OCI-LY7 (cell line): ENCODE results near the gene NOL12. TPM values are rescaled to one million over a fixed set of nuclear protein-coding genes. Genes with fewer than 3 reads are reported as not detected.
"Not testable (repeated sequence)": the region's sequence is repeated elsewhere in the genome, so short reads cannot be mapped to it uniquely, and the experiment has no call there.

ENCODE experiments used
- BruUV-seq: library from RNA; stranded (reverse); fragments of 400-500 nt; replicated peaks from 2 replicates; lab custom pipeline; 2021; lab: Mats Ljungman, UMichigan
- CTCF ChIA-PET: fragments of 300-600 bp; sonication (Branson Sonifier 250); formaldehyde crosslinking; loops from one replicate; lab custom pipeline; 2022; ENCODE audit warnings: antibody characterized with exemption; ENCODE audit not compliant: unreplicated experiment; lab: Charles Lee
- POLR2A ChIA-PET: fragments of 300-600 bp; sonication (Branson Sonifier 250); formaldehyde crosslinking; loops from one replicate; lab custom pipeline; 2022; ENCODE audit warnings: antibody characterized with exemption; lab: Charles Lee
- DNase-seq: peaks from one replicate; pipeline ENCODE4 v3.0.0-alpha.2; 2015; ENCODE audit warnings: low spot score
- H2AFZ ChIP-seq: fragments of 200-600 bp; sonication (generic), shearing (Covaris generic); 2 replicates; pipeline ENCODE4 v1.6.1; 2014; ENCODE audit warnings: mild to moderate bottlenecking, antibody characterized with exemption, low read length, moderate library complexity
- H3K27ac ChIP-seq: fragments of 200-600 bp; sonication (generic); 2 replicates; pipeline ENCODE4 v1.5.1; 2014; ENCODE audit warnings: mixed run types, low read depth, mild to moderate bottlenecking, moderate library complexity, low read length, inconsistent platforms; ENCODE audit not compliant: poor library complexity, severe bottlenecking
- H3K36me3 ChIP-seq: fragments of 200-600 bp; sonication (generic); 2 replicates; pipeline ENCODE4 v1.6.1; 2014; ENCODE audit warnings: mild to moderate bottlenecking, antibody characterized with exemption, low read length, moderate library complexity, mixed read lengths; ENCODE audit not compliant: insufficient read depth
- H3K4me1 ChIP-seq: fragments of 200-600 bp; sonication (generic); 2 replicates; pipeline ENCODE4 v1.5.1; 2014; ENCODE audit warnings: mild to moderate bottlenecking, low read length; ENCODE audit not compliant: insufficient read depth, poor library complexity, severe bottlenecking
- H3K4me2 ChIP-seq: fragments of 200-600 bp; sonication (generic); 2 replicates; pipeline ENCODE4 v1.6.1; 2014; ENCODE audit warnings: mild to moderate bottlenecking, low read length
- H3K4me3 ChIP-seq: fragments of 200-600 bp; sonication (generic); 2 replicates; pipeline ENCODE4 v1.5.1; 2014; ENCODE audit warnings: mild to moderate bottlenecking, low read depth, low read length; ENCODE audit not compliant: poor library complexity, severe bottlenecking
- H3K79me2 ChIP-seq: fragments of 200-600 bp; sonication (generic); 2 replicates; pipeline ENCODE4 v1.6.1; 2016; ENCODE audit warnings: low read depth, mild to moderate bottlenecking, low read length, moderate library complexity, mixed read lengths; ENCODE audit not compliant: insufficient read depth
- H3K9me2 ChIP-seq: fragments of 200-600 bp; sonication (generic); 2 replicates; pipeline ENCODE4 v1.6.1; 2016; ENCODE audit warnings: mild to moderate bottlenecking, low read length, mixed read lengths; ENCODE audit not compliant: insufficient read depth
- H3K9me3 ChIP-seq: fragments of 200-600 bp; sonication (generic); 2 replicates; pipeline ENCODE4 v1.6.1; 2014; ENCODE audit warnings: mild to moderate bottlenecking, mixed run types, low read length, mixed read lengths
- H4K20me1 ChIP-seq: fragments of 200-600 bp; sonication (generic); 2 replicates; pipeline ENCODE4 v1.6.1; 2014; ENCODE audit warnings: mild to moderate bottlenecking, antibody characterized with exemption, low read length, moderate library complexity, mixed read lengths; ENCODE audit not compliant: insufficient read depth
- EZH2phosphoT487 ChIP-seq: fragments of 200-600 bp; sonication (generic); IDR thresholded peaks from 2 replicates; pipeline ENCODE4 v1.6.1; 2018; ENCODE audit warnings: low read depth, borderline replicate concordance, mild to moderate bottlenecking, mixed run types, antibody characterized with exemption, low read length, moderate library complexity, mixed read lengths
- intact Hi-C: fragments of 100-400 bp; cut with micrococcal nuclease; formaldehyde crosslinking; loops from one replicate; pipeline ENCODE4 v1.10.0; 2022; ENCODE audit not compliant: unreplicated experiment
- total RNA-seq, 2 experiments: library from RNA; depleted of rRNA in 1 of 2; stranded (reverse); fragments of >200 nt in 1 of 2; shearing (Covaris generic) in 1 of 2; gene quantifications; 2 replicates each; pipeline ENCODE4 v1.2.3, GENCODE V29; 2014 to 2022
- TF ChIP-seq, protein P1 (sequence below): fragments of 200-600 bp; sonication (generic); conservative IDR thresholded peaks from 2 replicates; pipeline ENCODE4 v1.5.1; 2014; ENCODE audit warnings: mild to moderate bottlenecking, antibody characterized with exemption, low read length, moderate library complexity, mixed read lengths

The NOL12 gene
- total RNA-seq, 2 experiments from 2014 or later: 62.3 to 64.6 TPM

DNA sequence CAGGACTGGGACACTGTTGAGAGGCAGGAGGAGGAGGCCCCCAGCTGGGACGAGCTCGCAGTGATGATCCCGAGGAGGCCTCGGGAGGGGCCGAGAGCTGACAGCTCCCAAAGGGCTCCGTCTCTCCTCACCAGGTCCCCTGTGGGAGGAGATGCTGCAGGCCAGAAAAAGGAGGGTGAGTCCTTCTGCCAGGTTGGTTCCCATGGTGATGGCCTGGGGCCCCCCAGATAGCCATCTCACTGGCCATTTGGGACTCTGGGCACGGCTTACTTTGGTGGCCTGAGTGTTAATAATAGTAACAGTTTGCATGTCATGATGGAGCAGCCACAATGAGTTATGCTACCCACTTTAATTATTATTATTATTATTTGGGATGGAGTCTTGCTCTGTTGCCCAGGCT lies 29.6 kb downstream of the NOL12 start:
- POLR2A ChIA-PET: no interaction called here
- intact Hi-C loops: no loop called here
- peaks cover 5% of the 10 kb centered on the region for H3K4me1 ChIP-seq
- no peak overlapping the region for H3K27ac ChIP-seq
- H3K9me3 ChIP-seq: no peaks in the 10 kb centered on the region
- H3K36me3 ChIP-seq: no peaks in the 10 kb centered on the region
- BruUV-seq: no TSS peak
- H3K4me2 ChIP-seq: no peak overlapping the region
- H3K79me2 ChIP-seq: no peaks in the 10 kb centered on the region
- DNase-seq: no peak
- no peaks in the 10 kb centered on the region for H3K9me2 ChIP-seq
- CTCF ChIA-PET: no interaction called here
- H3K4me3 ChIP-seq: no peak overlapping the region
- H2AFZ ChIP-seq: no peak overlapping the region
- no peaks in the 10 kb centered on the region for H4K20me1 ChIP-seq
- TF ChIP-seq EZH2phosphoT487: no peak
- TF ChIP-seq, protein P1, sequence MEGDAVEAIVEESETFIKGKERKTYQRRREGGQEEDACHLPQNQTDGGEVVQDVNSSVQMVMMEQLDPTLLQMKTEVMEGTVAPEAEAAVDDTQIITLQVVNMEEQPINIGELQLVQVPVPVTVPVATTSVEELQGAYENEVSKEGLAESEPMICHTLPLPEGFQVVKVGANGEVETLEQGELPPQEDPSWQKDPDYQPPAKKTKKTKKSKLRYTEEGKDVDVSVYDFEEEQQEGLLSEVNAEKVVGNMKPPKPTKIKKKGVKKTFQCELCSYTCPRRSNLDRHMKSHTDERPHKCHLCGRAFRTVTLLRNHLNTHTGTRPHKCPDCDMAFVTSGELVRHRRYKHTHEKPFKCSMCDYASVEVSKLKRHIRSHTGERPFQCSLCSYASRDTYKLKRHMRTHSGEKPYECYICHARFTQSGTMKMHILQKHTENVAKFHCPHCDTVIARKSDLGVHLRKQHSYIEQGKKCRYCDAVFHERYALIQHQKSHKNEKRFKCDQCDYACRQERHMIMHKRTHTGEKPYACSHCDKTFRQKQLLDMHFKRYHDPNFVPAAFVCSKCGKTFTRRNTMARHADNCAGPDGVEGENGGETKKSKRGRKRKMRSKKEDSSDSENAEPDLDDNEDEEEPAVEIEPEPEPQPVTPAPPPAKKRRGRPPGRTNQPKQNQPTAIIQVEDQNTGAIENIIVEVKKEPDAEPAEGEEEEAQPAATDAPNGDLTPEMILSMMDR: no peak

DNA sequence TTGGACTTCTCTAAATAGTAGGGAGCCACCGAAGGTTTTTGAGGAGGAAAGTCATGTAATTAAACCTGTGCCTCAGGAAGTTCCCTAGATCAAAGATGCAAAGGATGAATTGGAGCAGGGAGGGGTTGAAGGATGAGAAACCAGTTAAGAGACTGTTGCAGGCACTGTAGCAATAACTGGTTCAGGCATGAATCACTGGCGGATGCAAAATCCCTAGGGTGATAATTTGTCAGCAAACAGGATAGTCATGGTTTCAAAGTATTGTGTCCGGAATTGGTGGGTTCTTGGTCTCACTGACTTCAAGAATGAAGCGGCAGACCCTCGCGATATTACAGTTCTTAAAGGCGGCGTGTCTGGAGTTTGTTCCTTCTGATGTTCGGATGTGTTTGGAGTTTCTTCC lies 30.6 kb downstream of the NOL12 start:
- Histone ChIP-seq H3K4me3 (no peak overlapping the region), H3K27ac (no peak overlapping the region), H3K9me2 (no peaks in the 10 kb centered on the region), H3K36me3 (no peaks in the 10 kb centered on the region), H2AFZ (no peak overlapping the region), H3K4me1 (peaks cover 5% of the 10 kb centered on the region), H4K20me1 (no peaks in the 10 kb centered on the region), H3K9me3 (no peaks in the 10 kb centered on the region), H3K4me2 (no peak overlapping the region), H3K79me2 (no peaks in the 10 kb centered on the region)
- intact Hi-C loops: no loop called here
- ChIA-PET CTCF (no interaction called here), POLR2A (no interaction called here)
- no TSS peak for BruUV-seq
- DNase-seq: no peak
- TF ChIP-seq EZH2phosphoT487: no peak
- TF ChIP-seq, protein P1: no peak

DNA sequence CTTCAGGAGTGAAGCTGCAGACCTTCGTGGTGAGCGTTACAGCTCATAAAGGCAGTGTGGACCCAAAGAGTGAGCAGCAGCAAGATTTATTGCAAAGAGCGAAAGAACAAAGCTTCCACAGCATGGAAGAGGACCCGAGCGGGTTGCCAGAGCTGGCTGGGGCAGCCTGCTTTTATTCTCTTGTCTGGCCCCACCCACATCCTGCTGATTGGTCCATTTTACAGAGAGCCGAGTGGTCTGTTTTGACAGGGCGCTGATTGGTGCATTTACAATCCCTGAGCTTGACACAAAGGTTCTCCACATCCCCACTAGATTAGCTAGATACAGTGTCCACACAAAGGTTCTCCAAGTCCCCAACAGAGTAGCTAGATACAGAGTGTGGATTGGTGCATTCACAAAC lies 31.1 kb downstream of the NOL12 start:
- CTCF ChIA-PET, H3K27ac ChIP-seq, H3K9me2 ChIP-seq, POLR2A ChIA-PET, H2AFZ ChIP-seq, DNase-seq, intact Hi-C loops, H3K4me2 ChIP-seq, H3K9me3 ChIP-seq, H4K20me1 ChIP-seq, H3K4me3 ChIP-seq, H3K4me1 ChIP-seq, BruUV-seq, H3K36me3 ChIP-seq, H3K79me2 ChIP-seq: not testable (repeated sequence)

DNA sequence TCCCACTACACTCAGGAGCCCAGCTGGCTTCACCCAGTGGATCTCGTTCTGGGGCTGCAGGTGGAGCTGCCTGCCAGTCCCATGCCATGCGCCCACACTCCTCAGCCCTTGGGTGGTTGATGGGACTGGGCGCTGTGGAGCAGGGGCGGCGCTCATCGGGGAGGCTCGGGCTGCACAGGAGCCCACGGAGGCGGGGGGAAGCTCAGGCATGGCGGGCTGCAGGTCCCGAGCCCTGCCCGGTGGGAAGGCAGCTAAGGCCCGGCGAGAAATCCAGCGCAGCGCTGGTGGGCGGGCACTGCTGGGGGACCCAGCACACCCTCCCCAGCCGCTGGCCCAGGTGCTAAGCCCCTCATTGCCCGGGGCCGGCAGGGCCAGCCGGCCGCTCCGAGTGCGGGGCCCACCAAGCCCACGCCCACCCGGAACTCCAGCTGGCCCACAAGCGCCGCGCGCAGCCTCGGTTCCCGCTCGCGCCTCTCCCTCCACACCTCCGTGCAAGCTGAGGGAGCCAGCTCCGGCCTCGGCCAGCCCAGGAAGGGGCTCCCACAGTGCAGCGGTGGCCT lies 31.7 kb downstream of the NOL12 start:
- POLR2A ChIA-PET, CTCF ChIA-PET: not testable (repeated sequence)

More for the DNA sequence above, 31.7 kb downstream of the NOL12 start:
- H2AFZ ChIP-seq, H3K27ac ChIP-seq, intact Hi-C loops, H3K9me2 ChIP-seq, H3K4me3 ChIP-seq, H3K79me2 ChIP-seq, H3K4me2 ChIP-seq, H3K4me1 ChIP-seq, H3K36me3 ChIP-seq, BruUV-seq, H3K9me3 ChIP-seq, H4K20me1 ChIP-seq, DNase-seq: not testable (repeated sequence)
